ENCODE results near the gene PPP1R16B. TPM values are rescaled to one million over a fixed set of nuclear protein-coding genes. Genes with fewer than 3 reads are reported as not detected.

The PPP1R16B gene
- not detected in 2 replicates for total RNA-seq

DNA sequence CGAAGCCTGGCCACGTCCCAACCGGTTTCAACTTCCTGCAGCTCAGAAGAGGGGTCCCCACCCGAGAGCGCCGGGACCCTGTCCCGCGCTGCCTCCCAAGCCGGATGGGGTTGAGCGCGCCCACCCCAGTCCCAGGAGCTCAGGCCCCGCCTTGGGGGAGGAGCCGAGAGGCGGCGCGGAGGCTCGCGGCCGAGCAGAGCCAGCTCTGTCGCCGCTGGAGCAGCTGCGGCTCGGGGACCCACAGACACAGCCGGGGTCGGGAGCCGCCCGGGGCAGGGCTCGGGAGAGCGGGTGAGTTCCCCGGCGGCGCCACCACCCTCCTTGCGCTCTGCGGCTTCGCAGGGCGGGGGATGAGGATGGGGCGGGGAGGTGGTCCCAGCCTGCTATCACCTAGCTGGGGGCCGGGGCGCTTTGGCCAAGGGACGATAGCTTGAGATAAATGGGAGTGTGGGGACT is at the start of gene PPP1R16B:
Gene PPP1R16B (plus strand): TSS at position 196 of the 456 bp plus-strand sequence. CDS start 30,229 bp downstream, outside the sequence.

DNA sequence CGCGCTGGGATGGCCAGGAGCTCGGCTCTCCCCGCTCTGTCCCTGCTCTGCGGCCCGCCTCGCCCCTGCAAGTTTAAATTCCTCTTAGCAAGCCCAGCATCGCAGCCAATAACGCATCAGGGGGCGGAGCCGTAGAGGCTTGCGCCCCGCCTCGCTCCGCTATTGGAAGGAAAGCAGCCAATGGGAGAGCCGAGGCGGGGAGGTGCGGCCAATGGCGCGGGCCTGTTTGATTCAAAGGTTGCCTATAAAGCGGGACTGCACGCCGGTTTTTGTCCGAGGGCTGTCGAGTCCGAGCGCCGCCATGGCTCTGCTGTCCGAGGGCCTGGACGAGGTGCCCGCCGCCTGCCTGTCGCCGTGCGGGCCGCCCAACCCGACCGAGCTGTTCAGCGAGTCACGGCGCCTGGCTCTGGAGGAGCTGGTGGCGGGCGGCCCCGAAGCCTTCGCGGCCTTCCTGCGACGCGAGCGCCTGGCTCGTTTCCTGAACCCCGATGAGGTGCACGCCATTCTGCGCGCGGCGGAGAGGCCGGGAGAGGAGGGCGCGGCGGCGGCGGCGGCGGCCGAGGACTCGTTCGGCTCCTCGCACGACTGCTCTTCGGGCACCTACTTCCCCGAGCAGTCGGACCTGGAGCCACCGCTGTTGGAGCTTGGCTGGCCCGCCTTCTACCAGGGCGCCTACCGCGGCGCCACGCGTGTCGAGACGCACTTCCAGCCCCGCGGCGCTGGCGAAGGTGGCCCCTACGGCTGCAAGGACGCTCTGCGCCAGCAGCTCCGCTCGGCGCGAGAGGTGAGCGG is 120.8 kb downstream of the PPP1R16B start, which contains the start of gene FAM83D:
Gene FAM83D (plus strand): TSS at position 276 of the 792 bp plus-strand sequence. CDS start 26 bp downstream, at position 302.

DNA sequence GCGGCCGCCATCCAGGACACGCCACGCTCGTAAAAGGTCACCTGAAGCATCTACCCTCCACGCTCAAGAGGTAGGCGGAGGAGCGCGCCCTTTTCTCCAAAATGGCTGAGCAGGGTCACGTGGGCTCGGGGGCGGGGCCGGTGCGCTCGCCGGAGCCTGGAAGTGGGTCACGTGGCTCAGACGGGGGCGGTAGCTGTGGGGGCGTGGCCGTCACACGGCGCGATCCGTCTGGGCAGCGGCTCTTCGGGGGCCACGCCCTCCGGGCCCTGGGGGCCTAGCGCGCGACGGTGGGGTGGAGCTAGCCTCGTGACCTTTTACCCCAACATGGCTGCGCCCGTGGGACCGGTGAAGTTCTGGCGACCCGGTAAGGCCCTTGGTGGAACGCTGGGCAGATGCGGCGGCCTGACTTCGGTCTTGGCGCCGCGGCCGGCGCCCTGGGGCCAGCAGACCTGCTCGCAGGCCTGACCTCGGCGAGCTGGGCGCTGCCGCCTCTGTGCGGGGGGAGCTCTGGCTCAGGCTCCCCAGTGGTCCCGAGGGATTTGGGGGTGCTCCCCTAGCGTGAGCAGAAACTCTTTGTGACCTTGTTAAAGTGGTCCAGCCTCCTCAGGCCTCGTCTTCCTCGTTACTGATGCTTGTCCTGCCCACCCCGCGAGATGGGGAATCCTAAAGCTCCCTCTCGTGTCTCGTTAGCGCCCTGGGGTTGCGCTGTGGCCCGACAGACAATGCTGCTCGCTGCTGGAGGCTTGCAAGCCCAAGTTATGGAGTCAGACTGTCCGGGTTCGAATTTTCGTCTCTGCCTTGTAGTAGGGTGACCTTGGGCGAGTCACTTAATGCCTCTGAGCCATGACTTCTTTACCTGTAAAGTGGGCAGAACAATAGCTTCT is 156.8 kb downstream of the PPP1R16B start, which contains the start of gene DHX35:
Gene DHX35 (plus strand): TSS at position 301 of the 884 bp plus-strand sequence. CDS start 24 bp downstream, at position 325.

Other genes with a start within 250 kb of the PPP1R16B start
- not detected in 2 replicates for gene ADIG, start 224.5 kb upstream of the PPP1R16B start, total RNA-seq
- gene ARHGAP40, start 203.9 kb upstream of the PPP1R16B start, total RNA-seq, result under 0.01 and 1.2 TPM in 2 replicates
- gene SLC32A1, start 81.2 kb upstream of the PPP1R16B start, total RNA-seq, result not detected in 2 replicates
- 6.7 and 7.2 TPM in 2 replicates for gene ACTR5, start 57.2 kb upstream of the PPP1R16B start, total RNA-seq
- 35.2 and 37.6 TPM in 2 replicates for gene FAM83D, start 120.7 kb downstream of the PPP1R16B start, total RNA-seq
- 6.6 and 9.6 TPM in 2 replicates for gene DHX35, start 156.6 kb downstream of the PPP1R16B start, total RNA-seq

All from myometrial cell (primary cell).